Activated CD8-positive, alpha-beta memory T cell treated with anti-CD3 and anti-CD28 coated beads, Interleukin-2, amount 50 U/mL, for 1 hour (primary cell): ENCODE data around the gene TRIM49.
"Not testable (repeated sequence)": the region's sequence is repeated elsewhere in the genome, so short reads cannot be mapped to it uniquely, and the experiment has no call there.

Source experiments
- DNase-seq: peaks from one replicate; pipeline ENCODE4 v3.0.0-alpha.2; 2020; ENCODE audit errors: extremely low read depth

The TRIM49 gene, protein sequence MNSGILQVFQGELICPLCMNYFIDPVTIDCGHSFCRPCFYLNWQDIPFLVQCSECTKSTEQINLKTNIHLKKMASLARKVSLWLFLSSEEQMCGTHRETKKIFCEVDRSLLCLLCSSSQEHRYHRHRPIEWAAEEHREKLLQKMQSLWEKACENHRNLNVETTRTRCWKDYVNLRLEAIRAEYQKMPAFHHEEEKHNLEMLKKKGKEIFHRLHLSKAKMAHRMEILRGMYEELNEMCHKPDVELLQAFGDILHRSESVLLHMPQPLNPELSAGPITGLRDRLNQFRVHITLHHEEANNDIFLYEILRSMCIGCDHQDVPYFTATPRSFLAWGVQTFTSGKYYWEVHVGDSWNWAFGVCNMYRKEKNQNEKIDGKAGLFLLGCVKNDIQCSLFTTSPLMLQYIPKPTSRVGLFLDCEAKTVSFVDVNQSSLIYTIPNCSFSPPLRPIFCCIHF

DNA sequence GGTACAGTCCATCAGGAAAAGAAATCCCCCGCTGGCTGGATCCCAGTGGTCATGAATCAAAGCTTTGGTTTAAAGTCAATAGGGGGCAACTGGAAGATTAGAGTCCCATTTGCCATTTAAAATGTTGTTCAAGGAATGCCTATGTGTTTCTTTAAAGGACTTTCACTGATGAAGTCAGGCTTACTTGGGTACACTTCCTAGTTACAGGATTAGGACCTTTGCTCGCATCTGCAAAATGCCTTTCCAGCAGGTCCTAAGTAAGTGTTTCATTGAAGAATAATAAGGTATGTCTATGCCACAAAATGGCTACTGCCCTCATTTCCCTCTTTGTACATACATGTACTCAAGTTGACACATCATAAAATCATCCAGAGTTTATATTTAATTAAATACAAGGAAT is at the start of gene TRIM49:
TSS of gene TRIM49 (minus strand) at position 101 of the 400 bp plus-strand sequence. CDS start 4,106 bp downstream, outside the sequence.
- not testable (repeated sequence) for DNase-seq

DNA sequence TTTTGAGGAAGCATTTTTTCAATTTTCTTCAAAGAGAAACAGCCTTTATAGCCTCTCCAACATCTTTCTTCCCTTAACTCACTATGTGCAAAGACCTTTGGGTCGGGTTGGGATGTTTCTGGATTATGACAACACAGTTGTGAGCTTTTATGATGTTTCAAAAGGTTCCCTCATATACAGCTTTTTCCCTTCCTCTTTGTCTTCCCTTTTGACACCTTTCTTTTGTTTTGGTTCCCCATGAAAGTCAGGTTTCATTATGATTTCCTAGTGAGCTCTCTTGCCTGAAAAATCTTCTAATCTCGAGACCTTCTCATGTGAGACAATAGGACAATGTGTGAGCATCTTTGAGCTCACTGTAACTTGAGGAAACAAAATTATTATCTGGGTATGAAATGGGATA is 18.3 kb upstream of the TRIM49 start:
- DNase-seq = not testable (repeated sequence)

DNA sequence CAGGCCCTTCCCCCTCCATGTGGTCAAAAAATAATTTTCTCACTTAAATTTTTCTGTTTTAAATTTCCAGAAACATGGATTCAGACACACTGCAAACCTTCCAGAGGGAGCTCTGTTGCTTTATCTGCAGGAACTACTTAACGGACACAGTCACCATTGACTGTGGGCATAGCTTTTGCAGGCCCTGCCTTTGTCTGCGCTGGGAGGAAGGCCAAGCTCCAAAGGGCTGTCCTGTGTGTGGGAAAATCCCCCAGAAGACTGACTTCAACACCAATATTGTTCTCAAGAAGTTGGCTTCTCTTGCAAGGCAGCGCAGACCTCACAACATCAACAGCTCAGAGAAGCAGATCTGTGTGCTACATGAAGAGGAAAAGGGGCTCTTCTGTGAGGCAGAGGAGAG is 11.6 kb upstream of the TRIM49 start:
- DNase-seq = not testable (repeated sequence)

DNA sequence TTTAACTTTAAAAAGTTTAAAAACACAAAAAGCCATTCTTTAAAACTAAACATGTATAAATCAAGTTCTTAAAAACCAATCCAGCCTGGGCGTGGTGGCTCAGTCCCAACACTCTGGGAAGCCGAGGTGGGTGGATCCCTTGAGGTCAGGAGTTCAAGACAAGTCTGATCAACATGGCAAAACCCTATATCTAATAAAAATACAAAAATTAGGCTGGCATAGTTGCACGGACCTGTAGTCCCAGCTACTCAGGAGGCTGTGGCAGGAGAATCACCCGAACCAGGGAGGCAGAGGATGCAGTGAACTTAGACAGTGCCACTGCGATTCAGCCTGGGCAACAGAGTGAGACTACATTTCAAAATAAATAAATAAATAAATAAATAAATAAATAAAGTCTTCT is 5.2 kb upstream of the TRIM49 start:
- not testable (repeated sequence) for DNase-seq

DNA sequence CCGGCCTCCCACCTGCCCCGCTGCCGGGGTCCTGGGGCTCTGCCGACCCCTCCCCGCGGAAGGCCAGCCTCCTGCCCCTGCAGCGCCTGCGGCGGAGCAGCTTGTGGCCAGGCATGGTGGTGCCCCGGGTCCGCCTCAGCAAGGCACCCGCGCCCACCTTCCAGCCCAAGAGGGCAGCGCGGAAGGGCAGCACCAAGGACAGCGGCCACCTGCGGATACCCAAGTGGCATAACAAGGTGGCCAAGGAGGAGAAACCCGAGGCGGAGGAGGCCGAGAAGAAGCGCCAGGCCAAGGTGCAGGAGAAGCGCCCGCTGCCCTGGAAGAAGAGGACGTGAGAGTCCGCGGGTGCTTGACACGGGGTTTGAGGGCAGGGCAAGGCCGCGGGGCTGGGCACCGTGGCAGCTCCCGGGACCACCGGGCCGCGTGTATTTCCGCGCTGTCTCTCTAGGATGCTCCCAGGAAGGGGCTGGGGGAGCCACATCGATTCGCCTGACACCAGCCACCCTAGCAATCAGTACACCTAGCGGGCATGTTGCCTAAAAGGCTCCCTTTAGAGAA is 20.8 kb downstream of the TRIM49 start:
- DNase-seq = not testable (repeated sequence)

DNA sequence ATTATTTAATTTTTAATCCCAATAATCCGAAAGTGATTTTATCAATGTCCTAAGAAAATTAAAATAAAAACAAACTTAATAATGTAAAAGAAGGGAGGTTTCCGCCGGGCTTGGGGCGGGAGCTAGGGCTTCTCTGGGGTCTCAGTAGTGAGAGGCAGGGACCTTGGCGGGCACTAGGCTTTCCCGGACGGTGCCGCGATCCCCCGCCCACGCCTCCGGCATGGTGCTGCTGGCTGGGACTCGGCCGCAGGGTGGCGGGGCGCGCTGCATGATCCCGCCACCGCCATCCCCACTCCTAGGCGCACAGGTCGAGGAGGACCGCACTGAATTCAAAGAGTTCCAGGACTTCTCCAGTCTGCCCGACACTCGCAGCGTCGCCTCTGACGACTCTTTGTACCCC is 22.6 kb downstream of the TRIM49 start:
- not testable (repeated sequence) for DNase-seq

DNA sequence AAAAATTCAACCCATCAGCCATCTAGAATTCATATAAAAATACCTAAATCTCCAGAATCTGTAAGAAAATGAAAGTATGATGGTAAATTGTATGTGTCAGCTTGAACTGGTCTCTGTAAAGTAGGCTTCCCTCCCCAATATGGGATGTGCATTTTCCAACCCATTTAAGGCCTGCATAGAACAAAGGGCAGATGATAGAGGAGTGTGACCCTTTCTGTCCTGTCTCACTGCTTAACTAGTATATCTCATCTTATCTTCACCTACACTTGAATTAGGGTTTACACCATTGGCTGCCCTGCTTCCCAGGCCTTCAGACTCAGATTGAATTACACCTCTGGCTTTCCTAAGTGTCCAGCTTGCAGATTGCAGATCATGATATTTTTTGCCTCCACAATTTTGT is 57.6 kb downstream of the TRIM49 start:
- not testable (repeated sequence) for DNase-seq
